ENCODE measurements around the gene MET. TPM values are rescaled to one million over a fixed set of nuclear protein-coding genes. Genes with fewer than 3 reads are reported as not detected.
A peak's percentile ranks its signal among the peaks of the same experiment; 100 is the strongest.
"Not testable (repeated sequence)": the region's sequence is repeated elsewhere in the genome, so short reads cannot be mapped to it uniquely, and the experiment has no call there.

MET gene
- total and polyA plus RNA-seq, 2 of the 13 experiments (the other 11 are each of a cell fraction or from before 2014, with no cell fraction given), result 21.8 to 31.5 TPM

GRCh38 chr7:116636997-116637396 lies 35.0 kb upstream of the MET start:
- Histone ChIP-seq H3K4me1 (ENCODE audit: insufficient read depth, low read length) (no peaks in the 10 kb centered on the region), H3K79me2 (ENCODE audit: insufficient read depth, low read length) (no peaks in the 10 kb centered on the region), H4K20me1 (ENCODE audit: insufficient read depth, low read length) (no peaks in the 10 kb centered on the region), H3K9me3 (ENCODE audit: low read length) (no peaks in the 10 kb centered on the region), H3K4me2 (ENCODE audit: low read depth, low read length) (no peak overlapping the region), H3K27me3 (ENCODE audit: control insufficient read depth in 1 of 2, insufficient read depth in 2 of 2, low read length in 2 of 2) (no peaks in the 10 kb centered on the region; a peak in 1 of 5 replicates), H2AFZ (ENCODE audit: low read length) (no peak overlapping the region), H3K27ac (ENCODE audit: extremely low read length, insufficient read depth, low read length) (no peak overlapping the region), H3K9ac (ENCODE audit: insufficient read depth, low read depth, low read length) (no peak overlapping the region), H3K36me3 (replicated peaks in 1 of 2; ENCODE audit: control insufficient read depth in 1 of 2, insufficient read depth in 2 of 2, low read length in 2 of 2) (no peaks in the 10 kb centered on the region), H3K4me3 (replicated peaks in 1 of 3; ENCODE audit: insufficient read depth in 1 of 3, low read depth in 2 of 3, low read length in 3 of 3) (no peak overlapping the region)
- DNase-seq (ENCODE audit: low spot score) (no peak), ATAC-seq (no peak), FAIRE-seq (no peak)
- no TSS peak for BruUV-seq (replicated peaks)
- 32% methylated on average over 4 of the region's 4 CpGs for WGBS (ENCODE audit: low lambda C conversion rate)
- CTCF ChIA-PET (ENCODE audit: low intra/inter-chr PET ratio, low total read pairs), result no interaction called here
- intact Hi-C loops (cut with micrococcal nuclease; ENCODE audit: unreplicated experiment), result no loop called here
- in situ Hi-C loops (cut with HindIII; ENCODE audit: extremely low pct_ligation_motif_present, low pct_unique_long_range_greater_than_20kb), result no loop called here
- TF ChIP-seq ZBTB8A (CRISPR knock-in tag; IDR thresholded peaks at IDR 0.05; ENCODE audit: borderline replicate concordance, low read depth), result no peak
- POLR2A ChIA-PET, result no interaction called here

- FAIRE-seq; ATAC-seq; intact Hi-C loops (cut with micrococcal nuclease; ENCODE audit: unreplicated experiment); CTCF ChIA-PET (ENCODE audit: low intra/inter-chr PET ratio, low total read pairs); H3K4me1 ChIP-seq (ENCODE audit: insufficient read depth, low read length); H3K27ac ChIP-seq (ENCODE audit: extremely low read length, insufficient read depth, low read length); H3K9ac ChIP-seq (ENCODE audit: insufficient read depth, low read depth, low read length); POLR2A ChIA-PET; DNase-seq (ENCODE audit: low spot score); H3K36me3 ChIP-seq (replicated peaks in 1 of 2; ENCODE audit: control insufficient read depth in 1 of 2, insufficient read depth in 2 of 2, low read length in 2 of 2); H3K27me3 ChIP-seq (ENCODE audit: control insufficient read depth in 1 of 2, insufficient read depth in 2 of 2, low read length in 2 of 2); H4K20me1 ChIP-seq (ENCODE audit: insufficient read depth, low read length); in situ Hi-C loops (cut with HindIII; ENCODE audit: extremely low pct_ligation_motif_present, low pct_unique_long_range_greater_than_20kb); BruUV-seq (replicated peaks); H2AFZ ChIP-seq (ENCODE audit: low read length); H3K9me3 ChIP-seq (ENCODE audit: low read length); H3K4me2 ChIP-seq (ENCODE audit: low read depth, low read length); H3K4me3 ChIP-seq (replicated peaks in 1 of 3; ENCODE audit: insufficient read depth in 1 of 3, low read depth in 2 of 3, low read length in 3 of 3); H3K79me2 ChIP-seq (ENCODE audit: insufficient read depth, low read length): not testable (repeated sequence)
- WGBS (ENCODE audit: low lambda C conversion rate), result 88% methylated on average over 15 of the region's 29 CpGs
Observed at GRCh38 chr7:116638592-116638991, 33.4 kb upstream of the MET start.

- FAIRE-seq (no peak), DNase-seq (ENCODE audit: low spot score) (no peak), ATAC-seq (no peak)
- H3K9ac ChIP-seq (ENCODE audit: insufficient read depth, low read depth, low read length), result no peak overlapping the region
- no peak overlapping the region for H3K27ac ChIP-seq (ENCODE audit: extremely low read length, insufficient read depth, low read length)
- WGBS (ENCODE audit: low lambda C conversion rate), result 67% methylated on average over 2 of the region's 2 CpGs
- ChIA-PET POLR2A (no interaction called here), CTCF (ENCODE audit: low intra/inter-chr PET ratio, low total read pairs) (no interaction called here)
- BruUV-seq (replicated peaks), result no TSS peak
- intact Hi-C loops (cut with micrococcal nuclease; ENCODE audit: unreplicated experiment), result no loop called here
- H3K4me1 ChIP-seq (ENCODE audit: insufficient read depth, low read length), result no peaks in the 10 kb centered on the region
- no peak overlapping the region for H3K4me2 ChIP-seq (ENCODE audit: low read depth, low read length)
- H3K36me3 ChIP-seq (replicated peaks in 1 of 2; ENCODE audit: control insufficient read depth in 1 of 2, insufficient read depth in 2 of 2, low read length in 2 of 2), result no peaks in the 10 kb centered on the region
- no peaks in the 10 kb centered on the region for H3K9me3 ChIP-seq (ENCODE audit: low read length)
- H4K20me1 ChIP-seq (ENCODE audit: insufficient read depth, low read length), result no peaks in the 10 kb centered on the region
- H3K79me2 ChIP-seq (ENCODE audit: insufficient read depth, low read length), result no peaks in the 10 kb centered on the region
- in situ Hi-C loops (cut with HindIII; ENCODE audit: extremely low pct_ligation_motif_present, low pct_unique_long_range_greater_than_20kb), result no loop called here
- no peaks in the 10 kb centered on the region for H3K27me3 ChIP-seq (ENCODE audit: control insufficient read depth in 1 of 2, insufficient read depth in 2 of 2, low read length in 2 of 2)
- no peak overlapping the region for H3K4me3 ChIP-seq (replicated peaks in 1 of 3; ENCODE audit: insufficient read depth in 1 of 3, low read depth in 2 of 3, low read length in 3 of 3)
- no peak overlapping the region for H2AFZ ChIP-seq (ENCODE audit: low read length)
- TF ChIP-seq ZNF556 (CRISPR knock-in tag; IDR thresholded peaks at IDR 0.05; ENCODE audit: borderline replicate concordance) (no peak), MBD4 (IDR thresholded peaks at IDR 0.05; ENCODE audit: borderline replicate concordance, low read length) (no peak), ZNF800 (CRISPR knock-in tag; IDR thresholded peaks at IDR 0.05) (no peak), ZNF629 (CRISPR knock-in tag; conservative IDR thresholded peaks at IDR 0.05) (peak; percentile 29; the same call in 1 of the 2 replicates), KDM5B (CRISPR knock-in tag; IDR thresholded peaks at IDR 0.05; ENCODE audit: borderline replicate concordance) (no peak), ZNF678 (CRISPR knock-in tag; IDR thresholded peaks at IDR 0.05) (no peak), ZNF512 (CRISPR knock-in tag; IDR thresholded peaks at IDR 0.05) (no peak)
Observed at GRCh38 chr7:116641551-116642153, 30.3 kb upstream of the MET start.

All from HepG2 (cell line).